Peyer's patch (tissue), 4 donors: ENCODE measurements around the gene OXTR.

ENCODE experiments used
- CTCF ChIP-seq, 6 experiments: fragments of 450-650 bp in 4 of 6; fragments of 200-600 bp in 2 of 6; sonication (generic) in 1 of 6; IDR thresholded peaks; one replicate each; pipeline ENCODE4 v1.5.1; 2017 to 2019; ENCODE audit warnings: antibody characterized with exemption in 6 of 6, mild to moderate bottlenecking in 3 of 6, moderate library complexity in 1 of 6
- POLR2A ChIP-seq, 2 donors: fragments of 450-650 bp; IDR thresholded peaks; one replicate each; pipeline ENCODE4 v1.5.1; 2017; ENCODE audit warnings: antibody characterized with exemption in 2 of 2, mild to moderate bottlenecking in 2 of 2, moderate library complexity in 2 of 2

- no peak for TF ChIP-seq POLR2A (IDR thresholded peaks at IDR 0.05)
- TF ChIP-seq CTCF (IDR thresholded peaks at IDR 0.05): no peak
Observed at GRCh38 chr3:8743021-8743601, 26.3 kb downstream of the OXTR start.
